ENCODE data around the gene RPL10. TPM values are rescaled to one million over a fixed set of nuclear protein-coding genes. Genes with fewer than 3 reads are reported as not detected.

The RPL10 gene
- total RNA-seq, 1 experiment from 2014 or later: 2,110 TPM

GRCh38 chrX:154448484-154448883 lies 50.3 kb downstream of the RPL10 start:
- no peaks in the 10 kb centered on the region; the same call in none of the 2 replicates for H3K27me3 Mint-ChIP-seq (ENCODE audit: low read depth)
- peaks cover 57 to 81% of the 10 kb centered on the region in 2 experiments for H3K9me3 Mint-ChIP-seq
- no peak overlapping the region for H3K23ac ChIP-seq (ENCODE audit: insufficient read length, low read depth, low read length)
- H4K5ac ChIP-seq (ENCODE audit: insufficient read length, low read depth, low read length): no peak overlapping the region
- no peak for DNase-seq
- no peaks in the 10 kb centered on the region for H3K27me3 ChIP-seq (ENCODE audit: insufficient read depth, low read length)
- no peak overlapping the region for H3K9ac ChIP-seq (ENCODE audit: extremely low read depth, insufficient read length, low read length)
- H2AFZ ChIP-seq (ENCODE audit: low read length): no peak overlapping the region
- no peaks in the 10 kb centered on the region for H3K4me1 ChIP-seq (ENCODE audit: insufficient read depth, low read length)
- no CpG with 5 or more reads among the region's 14 CpGs for WGBS (ENCODE audit: extremely low coverage, insufficient read length, low lambda C conversion rate)
- H3K4ac ChIP-seq (ENCODE audit: low read depth, low read length): no peak overlapping the region
- no peak overlapping the region for H2AK5ac ChIP-seq (ENCODE audit: insufficient read length, low read length)
- no peaks in the 10 kb centered on the region for H3K79me2 ChIP-seq (ENCODE audit: insufficient read depth, low read length)
- H3K36me3 Mint-ChIP-seq (ENCODE audit: insufficient read depth in 1 of 3, low read depth in 3 of 3): peaks cover 28 to 58% (median 49%) of the 10 kb centered on the region in 3 experiments
- H3K4me2 ChIP-seq (ENCODE audit: insufficient read depth, insufficient read length, low read length): no peak overlapping the region
- no peak overlapping the region for H3K4me3 Mint-ChIP-seq
- H3K27ac Mint-ChIP-seq: no peak overlapping the region
- H4K20me1 ChIP-seq (ENCODE audit: control insufficient read depth, insufficient read depth, insufficient read length): no peaks in the 10 kb centered on the region
- H3T11ph ChIP-seq (ENCODE audit: low read length): no peak overlapping the region
- H2BK20ac ChIP-seq (ENCODE audit: low read depth, low read length, poor library complexity, severe bottlenecking): no peak overlapping the region
- no peak overlapping the region for H2BK120ac ChIP-seq (ENCODE audit: low read depth, low read length, poor library complexity, severe bottlenecking)
- peaks cover under 1% of the 10 kb centered on the region in 2 experiments; a peak in 2 of 4 replicates for H3K4me1 Mint-ChIP-seq
- no peak overlapping the region for H3K18ac ChIP-seq (ENCODE audit: insufficient read length, low read depth, low read length)
- H3K14ac ChIP-seq (ENCODE audit: insufficient read depth, low read length): no peak overlapping the region
- H2BK12ac ChIP-seq (ENCODE audit: insufficient read length, low read depth, low read length): no peak overlapping the region
- H3K79me1 ChIP-seq (ENCODE audit: insufficient read depth, low read depth, low read length, poor library complexity, severe bottlenecking): no peaks in the 10 kb centered on the region
- no peak overlapping the region for H4K8ac ChIP-seq (replicated peaks; ENCODE audit: insufficient read length, low read depth, low read length)
- no peak overlapping the region for H2BK5ac ChIP-seq (ENCODE audit: insufficient read length, low read length)
- H4K91ac ChIP-seq (ENCODE audit: insufficient read length, low read depth, low read length): no peak overlapping the region
- H3K27ac ChIP-seq (ENCODE audit: insufficient read length, low read depth, low read length): no peak overlapping the region
- H3K56ac ChIP-seq (ENCODE audit: insufficient read length, low read depth, low read length): no peak overlapping the region
- peaks cover 2% of the 10 kb centered on the region for H3K23me2 ChIP-seq (ENCODE audit: insufficient read length, low read depth, low read length, poor library complexity, severe bottlenecking)
- no peak overlapping the region for H2BK15ac ChIP-seq (ENCODE audit: low read depth, low read length)
- peaks cover 30% of the 10 kb centered on the region for H3K9me3 ChIP-seq (ENCODE audit: control insufficient read depth, low read depth, low read length)
- no peak for TF ChIP-seq CTCF (conservative IDR thresholded peaks at IDR 0.05)
